Measurements from ENCODE around the gene MBD3L3. TPM values are rescaled to one million over a fixed set of nuclear protein-coding genes. Genes with fewer than 3 reads are reported as not detected.

The MBD3L3 gene
- polyA plus RNA-seq, 1 donor from 2014 or later, result not detected

- H3K27me3 ChIP-seq (ENCODE audit: insufficient read depth, low read depth, low read length), result no peaks in the 10 kb centered on the region
- no peaks in the 10 kb centered on the region for H3F3A ChIP-seq (ENCODE audit: insufficient read depth, low read length, poor library complexity, severe bottlenecking)
- no peaks in the 10 kb centered on the region for H3K9me2 ChIP-seq (ENCODE audit: insufficient read depth, low read length)
- H3K27ac ChIP-seq (ENCODE audit: low read length), result no peak overlapping the region
- H3K36me3 ChIP-seq (ENCODE audit: insufficient read depth, low read length), result no peaks in the 10 kb centered on the region
- H4K20me1 ChIP-seq (ENCODE audit: insufficient read depth), result no peaks in the 10 kb centered on the region
- H3K9me3 ChIP-seq (ENCODE audit: low read length), result no peaks in the 10 kb centered on the region
- no peak overlapping the region for H3K4me3 ChIP-seq (ENCODE audit: low read length)
- no peak overlapping the region for H3K4me2 ChIP-seq (ENCODE audit: low read length)
- H3K9ac ChIP-seq (ENCODE audit: low read length), result no peak overlapping the region
- no peak overlapping the region for H2AFZ ChIP-seq (ENCODE audit: low read depth, low read length)
- TF ChIP-seq RAD21 (conservative IDR thresholded peaks at IDR 0.05) (no peak), CTCF (IDR thresholded peaks at IDR 0.05; ENCODE audit: poor library complexity, severe bottlenecking) (no peak), TAF1 (IDR thresholded peaks at IDR 0.05; ENCODE audit: low read depth) (no peak), SMC3 (conservative IDR thresholded peaks at IDR 0.05; ENCODE audit: poor library complexity) (no peak), EP300 (conservative IDR thresholded peaks at IDR 0.05; ENCODE audit: poor library complexity, severe bottlenecking) (no peak), EZH2 (IDR thresholded peaks at IDR 0.05; ENCODE audit: borderline replicate concordance, insufficient read depth, low read length, poor library complexity, severe bottlenecking) (no peak), MXI1 (conservative IDR thresholded peaks at IDR 0.05; ENCODE audit: poor library complexity, severe bottlenecking) (no peak), POLR2AphosphoS5 (IDR thresholded peaks at IDR 0.05) (no peak), REST (IDR thresholded peaks at IDR 0.05; ENCODE audit: borderline replicate concordance) (no peak)
- no peaks in the 10 kb centered on the region for H3K79me2 ChIP-seq (replicated peaks; ENCODE audit: insufficient read depth, low read length)
Observed at GRCh38 chr19:7013678-7014077, 44.8 kb downstream of the MBD3L3 start.

- H3K9me3 ChIP-seq (ENCODE audit: low read length), result no peaks in the 10 kb centered on the region
- no peaks in the 10 kb centered on the region for H3K9me2 ChIP-seq (ENCODE audit: insufficient read depth, low read length)
- no peaks in the 10 kb centered on the region for H3K27me3 ChIP-seq (ENCODE audit: insufficient read depth, low read depth, low read length)
- H4K20me1 ChIP-seq (ENCODE audit: insufficient read depth), result no peaks in the 10 kb centered on the region
- TF ChIP-seq EP300 (conservative IDR thresholded peaks at IDR 0.05; ENCODE audit: poor library complexity, severe bottlenecking) (no peak), RAD21 (conservative IDR thresholded peaks at IDR 0.05) (no peak), TAF1 (IDR thresholded peaks at IDR 0.05; ENCODE audit: low read depth) (no peak), MXI1 (conservative IDR thresholded peaks at IDR 0.05; ENCODE audit: poor library complexity, severe bottlenecking) (no peak), CTCF (IDR thresholded peaks at IDR 0.05; ENCODE audit: poor library complexity, severe bottlenecking) (no peak), POLR2AphosphoS5 (IDR thresholded peaks at IDR 0.05) (no peak), REST (IDR thresholded peaks at IDR 0.05; ENCODE audit: borderline replicate concordance) (no peak), EZH2 (IDR thresholded peaks at IDR 0.05; ENCODE audit: borderline replicate concordance, insufficient read depth, low read length, poor library complexity, severe bottlenecking) (no peak), SMC3 (conservative IDR thresholded peaks at IDR 0.05; ENCODE audit: poor library complexity) (no peak)
- no peak overlapping the region for H3K27ac ChIP-seq (ENCODE audit: low read length)
- no peaks in the 10 kb centered on the region for H3K36me3 ChIP-seq (ENCODE audit: insufficient read depth, low read length)
- no peak overlapping the region for H3K4me3 ChIP-seq (ENCODE audit: low read length)
- no peaks in the 10 kb centered on the region for H3K79me2 ChIP-seq (replicated peaks; ENCODE audit: insufficient read depth, low read length)
- H3K9ac ChIP-seq (ENCODE audit: low read length), result no peak overlapping the region
- no peak overlapping the region for H3K4me2 ChIP-seq (ENCODE audit: low read length)
- H3F3A ChIP-seq (ENCODE audit: insufficient read depth, low read length, poor library complexity, severe bottlenecking), result no peaks in the 10 kb centered on the region
- no peak overlapping the region for H2AFZ ChIP-seq (ENCODE audit: low read depth, low read length)
Observed at GRCh38 chr19:7010722-7011593, 47.5 kb downstream of the MBD3L3 start.

Measured in neural cell (in vitro differentiated cells).